Measurements from ENCODE around the gene TSR3.

Gene TSR3

DNA sequence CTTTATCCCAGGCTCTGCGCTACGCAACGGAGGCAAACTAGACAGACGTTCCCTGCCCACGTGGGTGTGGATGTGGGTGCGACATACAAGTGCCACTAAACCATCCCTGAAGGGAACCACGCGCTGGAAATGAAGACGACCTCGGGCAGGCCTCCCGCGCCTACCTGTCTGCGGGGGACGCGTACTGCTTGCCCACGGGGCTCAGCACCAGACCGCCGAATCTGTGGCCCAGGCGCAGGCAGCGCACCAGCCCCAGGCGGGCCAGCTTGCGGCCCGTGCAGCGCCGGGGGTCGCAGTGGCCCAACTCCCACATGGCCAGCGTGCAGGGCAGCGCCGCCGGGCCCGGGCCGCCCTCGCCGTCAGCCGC is 480 bp downstream of the TSR3 start:
- no peak for DNase-seq (ENCODE audit: low read depth)

DNA sequence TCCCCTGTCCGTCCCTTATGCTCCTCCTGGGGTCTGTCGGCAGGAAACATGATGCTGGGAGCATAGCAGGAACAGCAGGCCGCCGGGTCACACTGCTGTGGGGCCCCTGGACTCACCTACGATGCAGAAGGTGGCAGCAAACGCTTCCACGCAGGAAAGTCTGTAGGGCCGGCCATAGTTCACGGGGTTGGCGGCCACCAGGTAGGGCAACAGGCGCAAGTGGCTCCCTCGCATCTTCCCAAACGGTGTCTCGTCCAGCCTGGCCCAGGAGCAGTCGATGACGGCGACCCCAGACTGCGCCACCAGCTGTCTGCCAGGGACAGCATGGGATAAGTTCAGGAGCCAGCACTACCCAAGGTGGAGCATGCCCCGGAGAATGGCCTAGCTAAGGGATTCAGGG is 987 bp downstream of the TSR3 start:
- no peak for DNase-seq (ENCODE audit: low read depth)

DNA sequence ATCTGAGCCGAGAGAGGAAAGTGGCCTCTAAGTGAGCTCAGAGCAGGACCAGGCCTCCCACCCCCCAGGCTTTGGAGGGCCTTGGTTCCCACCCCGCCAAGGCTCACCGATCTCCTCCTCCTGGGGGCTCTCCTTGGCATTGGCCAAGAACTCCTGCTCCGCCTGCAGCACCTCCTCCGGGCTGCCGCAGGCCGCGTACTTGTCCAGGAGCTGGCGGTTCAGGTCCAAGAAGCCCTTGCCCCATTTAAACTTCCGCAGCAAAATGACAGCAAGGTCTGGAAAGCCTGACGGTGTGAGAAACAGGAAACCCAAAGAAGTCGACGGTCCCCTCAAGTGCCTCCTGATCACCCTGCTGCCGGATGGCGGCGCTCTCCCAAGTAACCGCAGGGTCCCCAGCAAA is 1.7 kb downstream of the TSR3 start:
- no peak for DNase-seq (ENCODE audit: low read depth)

DNA sequence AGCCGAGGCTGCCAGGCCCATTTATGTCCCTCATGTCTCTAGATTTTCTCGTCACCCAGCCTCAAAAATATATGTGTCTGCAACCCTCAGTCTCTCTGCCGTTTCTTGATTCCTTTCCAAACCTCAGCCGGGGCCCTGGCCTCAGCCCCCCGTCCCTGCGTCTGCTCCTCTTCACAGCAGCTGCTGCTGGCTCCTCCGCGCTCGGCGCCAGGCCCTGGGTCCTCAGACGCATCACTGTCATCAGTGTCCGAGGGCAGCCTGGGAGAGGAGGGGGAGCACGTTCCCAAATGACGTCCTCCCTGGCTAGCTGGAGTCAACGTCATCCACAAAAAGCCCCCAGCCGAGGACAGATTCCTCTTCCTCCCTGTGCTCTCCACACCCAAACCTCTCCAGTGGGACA is 2.3 kb downstream of the TSR3 start:
- no peak for DNase-seq (ENCODE audit: low read depth)

DNA sequence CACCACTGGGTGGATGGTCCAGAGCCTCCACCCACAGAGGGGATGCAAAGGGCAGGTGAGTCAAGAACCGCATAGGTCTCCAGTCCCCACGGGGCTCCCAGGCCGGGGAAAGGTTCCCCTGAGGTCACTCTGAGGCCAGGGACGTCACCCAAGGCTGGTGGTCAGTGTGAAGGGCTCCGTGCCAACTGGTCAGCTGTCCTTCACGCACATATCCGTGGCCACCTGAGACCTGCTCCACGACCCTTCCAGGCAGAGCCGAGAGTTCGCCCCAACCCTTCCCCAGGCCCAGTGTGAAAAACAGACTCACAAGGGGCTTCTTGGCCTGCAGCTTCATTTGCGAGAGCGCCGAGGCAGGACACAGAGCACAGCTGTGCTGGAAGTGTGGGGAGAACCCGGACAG is 2.8 kb downstream of the TSR3 start:
- DNase-seq (ENCODE audit: low read depth), result no peak

DNA sequence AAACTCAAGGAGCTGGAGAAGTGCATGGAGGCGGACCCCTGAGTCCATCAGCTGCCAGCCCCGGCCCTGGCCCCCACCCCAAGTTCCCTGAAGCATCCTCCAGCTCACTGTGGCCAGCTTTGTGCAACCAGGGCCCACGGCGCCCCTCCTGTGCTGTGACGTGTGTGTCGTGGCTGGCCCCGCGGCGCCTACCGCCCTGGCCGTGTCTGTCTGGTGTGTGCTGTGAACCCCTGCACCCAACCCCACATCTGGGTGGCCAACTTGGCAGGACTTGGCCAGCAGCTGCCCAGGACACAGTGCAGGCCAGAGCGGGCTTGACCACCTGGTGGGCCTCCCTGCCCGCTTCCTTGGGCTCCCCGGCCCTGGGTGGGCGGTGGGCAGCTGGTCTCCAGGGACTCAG is 3.2 kb downstream of the TSR3 start:
- DNase-seq (ENCODE audit: low read depth), result no peak

DNA sequence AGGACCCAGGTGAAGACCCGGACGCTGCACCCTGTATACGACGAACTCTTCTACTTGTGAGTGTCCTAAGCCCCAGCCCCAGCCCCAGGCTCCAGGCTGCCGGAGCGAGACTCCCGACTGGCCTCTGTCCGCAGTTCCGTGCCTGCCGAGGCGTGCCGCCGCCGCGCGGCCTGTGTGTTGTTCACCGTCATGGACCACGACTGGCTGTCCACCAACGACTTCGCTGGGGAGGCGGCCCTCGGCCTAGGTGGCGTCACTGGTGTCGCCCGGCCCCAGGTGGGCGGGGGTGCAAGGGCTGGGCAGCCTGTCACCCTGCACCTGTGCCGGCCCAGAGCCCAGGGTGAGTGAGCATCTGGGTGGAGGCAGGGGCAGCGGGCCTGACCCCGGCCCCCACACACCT is 3.7 kb downstream of the TSR3 start:
- DNase-seq (ENCODE audit: low read depth), result no peak

DNA sequence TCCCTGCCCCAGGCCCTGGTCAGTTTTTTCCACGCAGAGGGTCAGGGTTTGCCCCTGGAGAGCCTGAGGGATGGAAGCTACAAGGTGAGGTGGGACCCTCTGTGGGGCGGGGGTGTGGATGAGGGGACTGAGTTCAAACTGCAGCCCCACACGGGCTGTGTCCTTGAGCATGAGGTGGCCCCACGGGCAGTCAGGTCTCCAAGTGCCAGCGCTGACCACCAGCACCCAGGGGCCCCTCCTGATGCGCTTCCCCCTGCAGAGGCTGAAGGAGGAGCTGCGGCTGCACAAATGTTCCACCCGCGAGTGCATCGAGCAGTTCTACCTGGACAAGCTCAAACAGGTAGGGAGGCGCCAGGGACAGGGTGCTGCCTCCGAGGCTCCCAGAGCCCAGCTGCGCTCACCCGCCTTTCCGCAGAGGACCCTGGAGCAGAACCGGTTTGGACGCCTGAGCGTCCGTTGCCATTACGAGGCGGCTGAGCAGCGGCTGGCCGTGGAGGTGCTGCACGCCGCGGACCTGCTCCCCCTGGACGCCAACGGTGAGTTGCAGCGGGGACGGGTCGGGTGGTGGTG is 4.3 kb downstream of the TSR3 start:
- no peak for DNase-seq (ENCODE audit: low read depth)

DNA sequence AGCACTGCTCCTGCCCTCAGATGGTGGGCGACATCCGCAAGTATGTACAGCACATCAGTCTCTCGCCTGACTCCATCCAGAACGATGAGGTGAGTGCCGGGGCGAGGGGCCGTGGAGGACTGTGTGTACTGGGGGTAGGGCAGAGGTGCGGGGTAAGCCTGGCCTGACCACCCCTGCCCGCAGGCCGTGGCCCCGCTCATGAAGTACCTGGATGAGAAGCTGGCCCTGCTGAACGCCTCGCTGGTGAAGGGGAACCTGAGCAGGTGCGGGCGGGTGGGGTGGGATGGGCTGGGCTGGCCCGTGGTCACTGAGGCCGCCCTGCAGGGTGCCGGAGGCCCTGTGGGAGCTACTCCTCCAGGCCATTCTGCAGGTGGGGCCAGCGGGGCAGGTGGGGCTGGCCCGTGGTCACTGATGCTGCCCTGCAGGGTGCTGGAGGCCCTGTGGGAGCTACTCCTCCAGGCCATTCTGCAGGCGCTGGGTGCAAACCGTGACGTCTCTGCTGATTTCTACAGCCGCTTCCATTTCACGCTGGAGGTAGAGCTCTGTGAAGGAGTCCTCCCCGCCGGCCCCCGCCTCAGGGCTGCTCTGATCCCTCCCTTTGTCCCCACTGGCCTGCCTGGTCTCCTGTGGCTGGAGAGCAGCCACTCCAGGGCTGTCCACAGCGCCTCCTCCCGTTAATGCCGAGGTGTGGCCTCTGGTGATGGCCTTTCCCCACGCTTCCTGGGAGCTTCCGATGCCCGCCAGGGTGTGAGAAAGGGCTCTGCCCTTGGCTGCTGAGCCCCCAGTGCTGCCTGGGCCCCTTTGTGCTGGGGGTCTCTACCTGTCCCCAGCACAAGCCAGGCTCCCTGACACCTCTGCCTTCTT is 5.0 kb downstream of the TSR3 start:
- DNase-seq (ENCODE audit: low read depth), result no peak

DNA sequence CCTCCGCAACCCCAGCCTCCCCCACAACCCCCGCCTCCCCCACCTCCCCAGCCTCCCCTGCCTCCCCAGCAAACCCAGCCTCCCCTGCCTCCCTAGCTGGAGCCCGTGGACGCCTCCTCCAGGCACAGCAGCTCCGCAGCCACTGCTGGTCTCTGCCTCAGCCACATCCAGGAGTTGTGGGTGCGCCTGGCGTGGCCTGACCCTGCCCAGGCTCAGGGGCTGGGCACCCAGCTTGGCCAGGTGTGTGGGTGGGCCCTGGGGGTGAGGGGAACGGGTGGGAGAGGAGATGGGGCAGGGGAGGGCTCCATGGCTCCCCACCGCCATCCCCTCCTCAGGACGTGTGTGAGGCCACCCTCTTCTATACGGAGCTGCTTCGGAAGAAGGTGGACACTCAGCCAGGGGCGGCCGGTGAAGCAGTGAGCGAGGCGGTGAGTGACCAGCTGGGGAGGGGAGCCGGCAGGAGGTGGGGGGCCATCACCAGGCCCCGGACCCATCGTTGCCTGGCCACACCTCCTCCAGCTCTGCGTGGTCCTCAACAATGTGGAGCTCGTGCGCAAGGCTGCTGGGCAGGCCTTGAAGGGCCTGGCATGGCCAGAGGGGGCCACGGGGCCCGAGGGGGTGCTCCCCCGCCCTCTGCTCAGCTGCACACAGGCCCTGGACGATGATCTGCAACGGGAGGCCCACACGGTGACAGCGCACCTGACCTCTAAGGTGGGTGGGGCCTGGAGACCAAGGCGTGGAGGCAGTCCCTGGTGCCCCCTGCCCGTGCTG is 5.8 kb downstream of the TSR3 start:
- DNase-seq (ENCODE audit: low read depth), result no peak

DNA sequence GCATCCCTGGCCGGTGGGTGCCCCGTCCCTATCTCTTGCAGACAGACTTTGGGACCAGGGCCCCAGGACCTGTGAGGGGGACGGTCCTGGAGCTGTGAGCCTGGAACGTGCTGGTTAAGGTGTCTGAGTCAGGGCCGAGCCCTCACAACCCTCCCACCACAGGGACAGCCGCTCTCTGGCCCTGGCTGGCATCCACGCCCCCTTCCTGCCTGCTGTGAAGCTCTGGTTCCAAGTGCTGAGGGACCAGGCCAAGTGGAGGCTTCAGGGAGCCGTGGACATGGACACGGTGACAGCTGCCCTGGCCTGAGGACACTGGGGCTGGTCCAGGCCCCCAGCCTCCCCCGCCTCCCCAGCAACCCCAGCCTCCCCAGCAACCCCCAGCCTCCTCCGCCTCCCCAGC is 6.6 kb downstream of the TSR3 start:
- no peak for DNase-seq (ENCODE audit: low read depth)

DNA sequence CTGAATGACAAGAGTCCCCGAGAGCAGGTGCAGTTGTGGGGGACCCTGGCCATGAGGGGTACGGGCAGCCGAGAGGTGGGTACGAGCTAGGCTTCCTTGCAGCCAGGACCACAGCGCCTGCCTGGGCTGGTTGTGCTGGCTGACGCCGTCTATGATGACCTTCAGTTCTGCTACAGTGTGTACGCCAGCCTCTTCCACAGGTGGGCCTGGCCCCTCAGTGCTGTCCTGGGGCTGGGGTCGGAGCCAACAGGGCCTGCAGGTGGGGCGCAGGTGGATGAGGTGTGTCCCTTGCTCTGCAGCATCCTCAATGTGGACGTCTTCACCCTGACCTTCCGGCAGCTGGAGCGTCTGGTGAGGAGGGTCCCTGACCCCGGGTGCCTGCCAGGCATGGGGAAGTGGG is 7.2 kb downstream of the TSR3 start:
- no peak for DNase-seq (ENCODE audit: low read depth)

DNA sequence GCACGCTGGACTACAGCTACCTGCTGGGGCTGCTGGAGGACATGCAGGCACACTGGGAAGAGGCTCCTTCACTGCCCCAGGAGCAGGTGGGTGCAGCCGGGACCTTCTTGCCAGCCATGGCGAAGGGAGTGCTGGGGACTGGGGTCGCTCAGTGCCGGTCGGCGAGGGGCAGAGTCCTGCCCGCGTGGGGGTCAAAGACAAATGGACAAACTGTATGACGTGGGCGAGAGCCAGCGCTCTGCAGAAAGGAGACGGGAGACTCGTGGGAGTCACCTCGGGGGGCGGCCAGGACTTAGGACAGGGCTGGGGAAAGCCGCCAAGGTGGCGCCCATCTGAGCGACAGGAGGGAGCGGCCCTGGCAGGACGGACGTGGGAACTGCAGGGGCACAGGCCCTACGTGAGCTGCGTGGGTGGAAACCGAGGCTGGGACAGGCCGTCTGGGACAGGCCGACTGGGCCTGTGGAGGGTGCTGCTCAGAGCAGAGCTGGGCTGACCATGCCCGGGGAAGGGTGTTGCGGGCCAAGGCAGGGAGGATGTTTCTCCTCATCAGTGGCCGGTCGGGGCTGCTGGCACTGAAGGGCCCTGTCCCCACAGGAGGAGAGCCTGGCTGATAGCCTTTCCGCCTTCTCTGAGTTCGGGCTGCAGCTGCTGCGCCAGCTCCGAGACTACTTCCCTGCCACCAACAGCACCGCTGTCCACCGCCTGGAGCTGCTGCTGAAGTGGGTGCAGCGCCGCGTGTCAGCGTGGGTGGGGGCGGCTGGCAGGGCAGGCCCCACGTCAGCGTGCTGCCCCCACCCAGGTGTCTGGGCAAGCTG is 8.0 kb downstream of the TSR3 start:
- DNase-seq (ENCODE audit: low read depth), result no peak

DNA sequence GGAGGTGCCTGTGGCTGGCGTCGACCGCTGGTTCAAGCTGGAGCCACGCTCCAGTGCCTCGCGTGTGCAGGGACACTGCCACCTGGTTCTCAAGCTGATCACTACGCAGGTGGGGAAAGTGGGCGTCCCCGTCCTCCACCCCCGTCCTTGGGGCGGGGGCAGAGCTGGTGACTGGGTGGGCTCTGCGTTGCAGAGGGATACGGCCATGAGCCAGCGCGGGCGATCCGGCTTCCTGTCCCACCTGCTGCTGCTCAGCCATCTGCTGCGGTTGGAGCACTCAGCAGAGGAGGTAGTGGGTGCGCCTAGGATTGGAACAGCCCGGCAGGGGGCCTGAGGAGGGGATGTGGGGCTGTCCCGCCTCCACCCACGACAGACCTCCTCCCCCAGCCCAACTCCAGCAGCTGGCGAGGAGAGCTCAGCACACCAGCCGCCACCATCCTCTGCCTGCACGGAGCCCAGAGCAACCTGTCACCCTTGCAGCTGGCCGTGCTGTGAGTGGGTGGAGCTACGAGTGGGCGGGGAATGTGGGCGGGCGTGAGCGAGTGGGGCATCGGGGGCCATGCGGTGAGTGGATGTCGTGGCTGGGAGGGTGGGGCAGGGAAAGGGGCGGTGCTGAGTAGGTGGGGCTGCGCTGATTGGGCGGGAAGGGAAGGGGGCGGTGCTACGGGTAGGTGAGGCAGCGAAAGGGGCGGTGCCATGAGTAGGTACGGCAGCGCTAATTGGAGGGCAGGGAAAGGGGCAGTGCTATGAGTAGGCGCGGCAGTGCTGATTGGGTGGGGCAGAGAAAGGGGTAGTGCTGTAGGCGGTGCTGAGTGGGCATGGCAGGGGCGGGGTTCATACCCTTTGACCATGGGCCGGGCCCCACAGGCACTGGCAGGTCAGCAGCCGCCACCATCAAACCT is 8.9 kb downstream of the TSR3 start:
- DNase-seq (ENCODE audit: low read depth), result peak; percentile 81

DNA sequence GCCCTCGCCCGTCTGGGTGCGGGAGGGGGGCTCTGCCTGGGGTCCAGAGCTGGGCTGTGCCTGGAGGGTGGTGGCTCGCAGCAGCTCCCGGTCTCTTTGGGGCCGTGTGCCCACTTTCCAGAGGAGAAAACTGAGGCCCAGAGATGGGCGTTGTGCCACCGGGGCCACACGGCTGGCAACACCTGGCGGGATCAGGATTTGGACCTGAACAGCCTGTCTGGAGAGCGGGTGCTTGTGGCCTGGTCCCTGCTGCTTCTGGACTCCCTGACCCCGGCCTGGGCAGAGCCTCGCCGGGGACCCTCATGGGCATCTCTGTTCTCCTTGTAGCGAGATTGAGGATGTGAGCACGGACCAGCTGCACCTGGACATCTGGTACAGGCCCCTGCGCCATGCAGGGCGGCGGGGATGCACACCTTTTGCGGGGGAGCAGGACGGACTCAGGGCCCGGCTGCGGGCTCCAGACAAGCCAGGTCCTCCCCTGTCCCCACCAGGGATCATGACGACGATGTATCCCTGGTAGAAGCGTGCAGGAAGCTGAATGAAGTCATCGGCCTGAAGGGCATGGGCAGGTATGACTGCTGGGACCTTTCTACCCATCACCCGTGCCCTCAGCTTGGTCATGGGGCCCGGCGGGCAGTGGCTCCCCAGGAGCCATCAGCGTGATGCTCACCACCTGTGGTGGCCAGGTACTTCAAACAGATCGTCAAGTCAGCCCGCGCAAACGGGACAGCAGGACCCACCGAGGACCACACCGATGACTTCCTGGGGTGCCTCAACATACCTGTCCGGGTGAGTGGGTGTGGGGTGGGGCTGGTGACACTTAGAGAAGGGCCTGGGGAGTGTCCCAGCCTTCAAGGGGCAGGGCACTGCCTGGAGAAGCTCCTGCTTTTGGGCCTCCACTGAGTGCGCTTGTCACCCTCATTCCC is 9.9 kb downstream of the TSR3 start:
- no peak for DNase-seq (ENCODE audit: low read depth)

DNA sequence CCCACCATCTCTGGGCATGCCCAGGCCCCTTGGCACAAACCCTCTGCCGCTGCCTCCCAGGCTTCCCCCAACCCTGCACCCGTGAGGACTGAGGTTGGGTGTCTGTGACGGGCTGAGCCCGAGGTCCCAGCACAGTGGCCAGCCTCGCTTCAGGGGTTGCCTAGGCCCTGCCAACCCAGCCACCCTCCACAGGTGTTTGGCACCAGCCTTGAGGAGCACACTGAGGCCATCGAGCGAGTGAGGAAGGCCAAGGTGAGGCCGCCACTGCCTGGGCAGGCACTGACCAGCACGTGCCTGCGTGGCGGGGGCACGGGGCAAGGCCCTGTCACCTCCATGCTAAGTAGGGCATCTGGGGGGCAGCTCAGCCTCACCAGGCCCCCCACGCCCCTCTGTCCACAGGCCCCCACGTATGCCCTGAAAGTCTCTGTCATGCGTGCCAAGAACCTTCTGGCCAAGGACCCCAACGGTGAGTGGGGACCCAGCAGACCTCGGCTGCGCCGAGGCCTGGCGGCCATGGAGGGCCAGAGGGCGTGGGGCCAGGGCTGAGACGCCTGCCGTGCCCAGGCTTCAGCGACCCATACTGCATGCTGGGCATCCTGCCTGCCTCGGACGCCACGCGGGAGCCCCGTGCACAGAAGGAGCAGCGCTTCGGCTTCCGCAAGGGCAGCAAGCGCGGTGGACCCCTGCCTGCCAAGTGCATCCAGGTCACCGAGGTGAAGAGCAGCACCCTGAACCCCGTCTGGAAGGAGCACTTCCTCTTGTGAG is 10.8 kb downstream of the TSR3 start:
- no peak for DNase-seq (ENCODE audit: low read depth)

DNA sequence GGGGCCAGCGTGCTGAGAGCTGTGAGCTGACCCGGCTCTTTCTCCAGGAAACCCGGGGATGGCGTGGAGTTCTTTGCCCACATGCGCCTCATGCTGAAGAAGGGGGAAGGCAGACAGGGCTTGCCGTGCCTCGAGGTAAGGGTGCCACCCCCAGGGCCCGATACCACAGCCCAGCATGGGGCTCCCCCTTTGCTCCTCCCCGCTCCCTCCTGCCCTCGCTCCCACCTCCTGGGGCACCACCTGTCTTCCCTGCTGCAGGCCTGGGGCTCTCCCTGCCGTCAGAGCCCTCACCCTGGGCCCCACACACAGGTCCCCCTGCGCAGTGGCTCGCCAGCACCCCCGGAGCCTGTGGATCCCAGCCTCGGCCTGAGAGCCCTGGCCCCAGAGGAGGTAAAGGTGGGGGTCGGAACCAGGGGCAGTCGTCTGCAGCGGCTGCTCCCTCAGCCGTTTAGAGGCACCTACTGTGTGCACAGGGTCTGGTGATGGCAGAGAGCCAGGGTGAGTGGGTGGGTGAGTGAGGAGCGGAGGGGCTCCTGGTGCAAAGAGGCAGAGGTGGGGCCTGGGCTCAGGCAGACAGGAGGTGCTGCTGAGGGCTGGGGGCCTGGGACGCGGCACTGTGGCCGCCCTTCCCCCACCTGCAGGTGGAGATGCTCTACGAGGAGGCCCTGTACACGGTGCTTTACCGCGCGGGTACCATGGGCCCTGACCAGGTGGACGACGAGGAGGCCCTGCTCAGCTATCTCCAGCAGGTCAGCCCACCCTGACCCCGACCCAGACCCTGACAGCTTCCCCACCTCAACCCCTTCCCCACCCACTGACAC is 12.6 kb downstream of the TSR3 start:
- DNase-seq (ENCODE audit: low read depth), result no peak

DNA sequence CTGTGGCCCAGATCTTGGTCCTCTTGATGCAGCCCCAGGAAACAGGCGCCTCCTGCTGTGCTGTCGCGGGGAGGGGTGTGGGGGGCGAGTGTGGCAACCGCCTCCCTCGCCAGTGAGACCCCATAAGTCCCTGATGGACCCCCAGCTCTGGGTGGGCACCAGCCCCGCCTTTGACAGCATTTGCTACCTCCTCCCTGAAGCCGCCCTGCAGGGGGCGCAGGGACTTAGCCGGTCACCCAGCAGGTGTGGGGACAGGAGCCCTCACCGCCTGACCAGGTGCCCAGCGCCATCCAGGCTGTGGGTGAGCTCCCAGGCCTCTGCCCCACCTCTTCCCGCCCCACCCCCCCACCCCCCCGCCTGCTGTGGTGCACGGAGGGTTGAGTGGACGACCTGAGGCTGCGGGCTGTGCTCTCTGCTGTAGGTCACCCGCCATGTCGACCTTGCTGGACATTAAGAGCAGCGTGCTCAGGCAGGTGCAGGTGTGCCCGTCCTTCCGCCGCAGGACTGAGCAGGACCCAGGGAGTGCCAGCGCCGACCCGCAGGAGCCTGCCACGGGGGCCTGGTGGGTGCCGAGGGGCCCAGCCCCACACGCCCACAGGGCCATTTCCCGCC is 13.5 kb downstream of the TSR3 start:
- no peak for DNase-seq (ENCODE audit: low read depth)
